Adrenal gland (tissue), 12 donors: ENCODE measurements around the gene GYPB. TPM values are rescaled to one million over a fixed set of nuclear protein-coding genes. Genes with fewer than 3 reads are reported as not detected.
"Not testable (repeated sequence)": the region's sequence is repeated elsewhere in the genome, so short reads cannot be mapped to it uniquely, and the experiment has no call there.

Source experiments
- DNase-seq, 7 donors: peaks; one replicate each; pipeline ENCODE4 v3.0.0-alpha.2; 2019 to 2020
- H3K27ac ChIP-seq, 5 donors: fragments of 200-600 bp; sonication (generic) in 4 of 5; 1 replicate in 3 of 5; 2 replicates in 2 of 5; pipeline versions ENCODE4 v1.5.1 to v1.8.0; 2016 to 2020; ENCODE audit warnings: mild to moderate bottlenecking in 1 of 5
- H3K27me3 ChIP-seq: fragments of 200-600 bp; 2 replicates; pipeline ENCODE4 v1.8.0; 2021
- H3K36me3 ChIP-seq, 2 donors: fragments of 200-600 bp; replicated peaks in 1 of 2; 1 replicate in 1 of 2; 2 replicates in 1 of 2; pipeline versions ENCODE4 v1.5.1 to v1.8.0; 2018 to 2022
- H3K4me1 ChIP-seq, 2 donors: fragments of 200-600 bp; replicated peaks in 1 of 2; 1 replicate in 1 of 2; 2 replicates in 1 of 2; pipeline versions ENCODE4 v1.5.1 to v1.8.0; 2018 to 2021
- H3K4me3 ChIP-seq, 4 donors: fragments of 200-600 bp; sonication (generic) in 3 of 4; one replicate each; pipeline ENCODE4 v1.5.1; 2016 to 2018
- H3K9me3 ChIP-seq, 3 donors: fragments of 200-600 bp; sonication (generic) in 1 of 3; replicated peaks in 1 of 3; 1 replicate in 2 of 3; 2 replicates in 1 of 3; pipeline versions ENCODE4 v1.5.1 to v1.8.0; 2016 to 2021
- POLR2A ChIP-seq, 2 donors: fragments of 450-650 bp; IDR thresholded peaks; one replicate each; pipeline ENCODE4 v1.6.1; 2017; ENCODE audit warnings: antibody characterized with exemption in 2 of 2, mild to moderate bottlenecking in 2 of 2, moderate library complexity in 1 of 2
- WGBS, 4 donors: extraction: QIAGEN DNeasy Blood & Tissue Kit in 2 of 4; methylation state at CpG; one replicate each; pipeline versions ENCODE4 v1.1.5 to v1.1.7; 2013 to 2017; 5-methylcytosine and 5-hydroxymethylcytosine counted together
- intact Hi-C, 2 donors: fragments of 100-400 bp; cut with DNase I; formaldehyde crosslinking; loops; one replicate each; pipeline versions ENCODE4 v1.14.1 to v1.15.0; 2022 to 2023
- polyA plus RNA-seq, 3 donors: library from polyadenylated mRNA; stranded (reverse); fragments of 200-250 nt in 2 of 3; fragments of 350-450 nt in 1 of 3; fragmentation: Illumina TruSeq in 1 of 3; extraction: RNeasy Lipid Tissue Mini Kit (QIAGEN cat#74804) in 1 of 3; gene quantifications; one replicate each; pipeline ENCODE4 v1.2.3, GENCODE V29; 2013 to 2014
- total RNA-seq, 9 donors: library from RNA; depleted of rRNA in 4 of 9; stranded (reverse); fragments of >200 nt in 4 of 9; fragments of 120-200 nt in 1 of 9; fragmentation: NEBNext Ultra II Directional in 1 of 9; extraction: Animal tissue kit (Norgen Biotek cat#: 25700) in 1 of 9; gene quantifications; one replicate each; pipeline versions ENCODE4 v1.1.0 to v1.2.4, GENCODE V29; 2013 to 2023
- TF ChIP-seq, protein P1 (sequence below), 6 experiments: fragments of 450-650 bp in 4 of 6; fragments of 200-600 bp in 2 of 6; sonication (generic) in 1 of 6; IDR thresholded peaks; 1 replicate in 5 of 6; 2 replicates in 1 of 6; pipeline versions ENCODE4 v1.5.1 to v1.8.0; 2016 to 2021; ENCODE audit warnings: antibody characterized with exemption in 6 of 6, mild to moderate bottlenecking in 2 of 6, moderate library complexity in 1 of 6
- donor health status: healthy with polysubstance abuse.
- donor health status: Bipolar disorder and iron deficiency.
- donor health status: DM: yes; HTN: yes; CAD: no.
- donor health status: DM: no; HTN: no; CAD: no.
- donor health status: DM: no; HTN: no; CAD: no.
- donor health status: DM: yes; HTN: yes; CAD: no.

Gene GYPB
- total and polyA plus RNA-seq, 12 donors = 5.4 TPM; not detected in 11

DNA sequence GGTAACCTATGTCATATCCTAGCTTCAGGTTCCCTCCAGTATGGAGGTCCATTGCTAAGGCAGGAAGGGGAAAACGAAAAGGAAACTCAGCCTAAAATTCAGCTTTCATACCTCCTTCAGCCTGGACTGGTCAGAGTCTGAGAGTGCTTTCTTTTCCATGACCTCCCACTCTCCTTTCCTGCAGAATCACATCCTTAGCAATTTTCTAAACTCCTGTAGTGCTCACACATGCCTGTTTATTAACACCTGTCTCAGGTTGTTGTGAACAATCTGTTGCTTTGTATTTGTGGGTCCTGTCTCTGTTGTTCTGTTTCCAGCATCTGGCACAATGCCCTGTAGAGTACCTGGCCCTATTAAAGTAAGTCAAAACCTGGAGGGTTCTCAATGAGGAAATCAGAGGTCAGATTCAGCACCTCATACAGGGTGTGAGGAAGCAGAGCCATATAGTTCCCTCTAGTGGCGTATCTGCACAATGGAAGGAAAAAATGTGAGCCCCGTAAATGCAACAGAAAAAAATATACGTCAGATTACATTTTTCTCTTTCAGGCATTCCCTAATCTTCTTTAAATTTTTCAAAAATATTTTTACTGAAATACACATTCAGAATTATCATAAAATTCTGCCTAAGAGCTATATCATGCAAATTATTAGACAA, 2.3 kb upstream of the GYPB start:
- H3K4me1 ChIP-seq, H3K27ac ChIP-seq, intact Hi-C loops, H3K4me3 ChIP-seq, H3K27me3 ChIP-seq, H3K36me3 ChIP-seq, H3K9me3 ChIP-seq: not testable (repeated sequence)
- TF ChIP-seq, protein P1, sequence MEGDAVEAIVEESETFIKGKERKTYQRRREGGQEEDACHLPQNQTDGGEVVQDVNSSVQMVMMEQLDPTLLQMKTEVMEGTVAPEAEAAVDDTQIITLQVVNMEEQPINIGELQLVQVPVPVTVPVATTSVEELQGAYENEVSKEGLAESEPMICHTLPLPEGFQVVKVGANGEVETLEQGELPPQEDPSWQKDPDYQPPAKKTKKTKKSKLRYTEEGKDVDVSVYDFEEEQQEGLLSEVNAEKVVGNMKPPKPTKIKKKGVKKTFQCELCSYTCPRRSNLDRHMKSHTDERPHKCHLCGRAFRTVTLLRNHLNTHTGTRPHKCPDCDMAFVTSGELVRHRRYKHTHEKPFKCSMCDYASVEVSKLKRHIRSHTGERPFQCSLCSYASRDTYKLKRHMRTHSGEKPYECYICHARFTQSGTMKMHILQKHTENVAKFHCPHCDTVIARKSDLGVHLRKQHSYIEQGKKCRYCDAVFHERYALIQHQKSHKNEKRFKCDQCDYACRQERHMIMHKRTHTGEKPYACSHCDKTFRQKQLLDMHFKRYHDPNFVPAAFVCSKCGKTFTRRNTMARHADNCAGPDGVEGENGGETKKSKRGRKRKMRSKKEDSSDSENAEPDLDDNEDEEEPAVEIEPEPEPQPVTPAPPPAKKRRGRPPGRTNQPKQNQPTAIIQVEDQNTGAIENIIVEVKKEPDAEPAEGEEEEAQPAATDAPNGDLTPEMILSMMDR (IDR thresholded peaks at IDR 0.05) = peak; percentile 30 to 50 (median 38)
- WGBS, 4 donors = 42 to 50% (median 44%) methylated on average over 4 of the region's 4 CpGs
- peak in 2 of 7 donors; percentile 7 to 22 for DNase-seq

DNA sequence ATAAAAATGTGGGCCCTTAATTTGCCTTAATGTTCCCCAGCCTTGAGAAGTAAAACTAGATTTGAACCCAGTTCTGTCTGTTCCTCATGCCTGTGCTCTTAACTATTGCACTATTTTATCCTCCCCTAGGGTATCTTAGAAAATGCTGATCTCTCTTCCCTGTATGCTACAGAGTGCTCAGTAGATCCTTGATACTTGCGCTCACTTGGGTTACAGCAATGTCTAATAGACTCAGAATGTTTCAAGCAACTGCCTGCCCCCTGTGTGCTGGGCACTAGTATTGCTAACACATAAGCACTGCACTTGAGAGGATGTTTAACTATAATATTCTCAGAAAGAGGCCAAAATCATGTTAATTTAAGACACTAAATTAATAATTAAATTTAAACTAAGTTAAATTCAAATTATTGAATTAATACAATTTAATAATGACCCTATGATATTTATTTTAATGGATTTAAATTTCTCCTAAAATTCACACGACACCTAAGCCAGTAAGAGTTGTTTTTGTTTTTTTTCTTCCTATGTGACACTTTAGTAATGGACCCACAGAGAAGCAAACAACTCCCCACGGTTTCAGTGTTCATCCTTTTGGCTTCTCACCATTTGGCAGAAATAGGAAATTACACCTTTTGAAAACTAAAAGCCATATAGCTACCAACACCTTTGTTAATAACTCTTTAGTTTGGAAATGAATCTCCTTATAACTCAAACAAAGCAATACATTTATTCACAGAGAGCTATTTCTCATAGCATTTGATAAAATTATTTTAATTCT, 768 bp downstream of the GYPB start:
- H3K36me3 ChIP-seq, H3K4me3 ChIP-seq, DNase-seq, H3K27me3 ChIP-seq, H3K9me3 ChIP-seq, intact Hi-C loops, H3K27ac ChIP-seq, H3K4me1 ChIP-seq: not testable (repeated sequence)
- 80 to 92% (median 86%) methylated on average over 3 of the region's 3 CpGs for whole genome bisulfite sequencing, 4 donors

DNA sequence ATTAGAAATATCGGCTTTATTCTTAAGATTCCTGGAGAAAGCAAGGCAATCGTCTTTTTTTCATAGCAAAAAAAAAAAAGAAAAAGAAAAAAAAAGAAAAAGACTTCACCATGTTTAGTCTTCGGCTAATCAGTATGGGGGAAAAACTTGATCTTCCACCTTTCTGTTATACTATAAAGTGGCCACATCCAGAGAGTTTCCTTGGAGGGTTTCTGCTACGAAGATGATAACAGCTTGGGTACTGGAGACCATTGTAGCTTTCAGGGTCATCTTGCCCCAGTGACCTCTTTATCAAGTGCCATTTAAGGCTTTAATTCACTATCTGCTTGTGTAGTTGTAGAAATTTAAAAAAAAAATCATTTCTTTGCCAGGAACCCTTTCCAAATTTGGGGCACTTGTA, 1.9 kb downstream of the GYPB start:
- H3K4me3 ChIP-seq, H3K36me3 ChIP-seq, DNase-seq, H3K4me1 ChIP-seq, H3K9me3 ChIP-seq, H3K27ac ChIP-seq, intact Hi-C loops, H3K27me3 ChIP-seq: not testable (repeated sequence)
- 75 to 85% (median 80%) methylated on average over 4 of the region's 4 CpGs for WGBS, 4 donors

DNA sequence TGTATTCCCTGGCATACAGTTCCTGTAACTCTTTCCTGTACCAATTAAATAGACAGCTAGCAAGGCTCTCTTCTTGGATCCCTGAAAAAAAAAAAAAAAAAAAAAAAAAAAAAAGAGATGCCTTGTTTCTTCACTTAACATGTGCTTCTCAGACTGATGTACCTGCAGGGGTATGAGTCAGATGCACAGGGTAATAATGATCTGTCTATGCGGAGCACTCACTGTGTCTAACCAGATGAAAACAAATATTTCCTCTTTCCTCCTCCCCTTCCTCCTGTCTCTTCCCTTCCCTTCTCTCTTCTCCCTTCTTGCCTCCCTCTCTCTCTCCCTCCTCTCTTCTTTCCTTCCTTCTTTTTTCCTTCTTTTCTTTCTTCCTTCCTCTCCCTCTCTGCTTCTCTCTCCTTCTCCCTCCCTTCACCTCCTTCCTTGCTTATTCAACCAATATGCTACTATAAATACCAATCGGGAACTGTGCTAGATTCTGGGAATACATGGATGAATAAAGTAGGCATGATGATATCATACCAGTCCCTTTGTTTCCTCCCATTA, 3.0 kb downstream of the GYPB start:
- intact Hi-C loops, H3K36me3 ChIP-seq, H3K9me3 ChIP-seq, H3K4me1 ChIP-seq, H3K27ac ChIP-seq, H3K4me3 ChIP-seq, DNase-seq, H3K27me3 ChIP-seq: not testable (repeated sequence)
- WGBS, 4 donors = 77 to 94% (median 82%) methylated on average over 2 of the region's 2 CpGs

DNA sequence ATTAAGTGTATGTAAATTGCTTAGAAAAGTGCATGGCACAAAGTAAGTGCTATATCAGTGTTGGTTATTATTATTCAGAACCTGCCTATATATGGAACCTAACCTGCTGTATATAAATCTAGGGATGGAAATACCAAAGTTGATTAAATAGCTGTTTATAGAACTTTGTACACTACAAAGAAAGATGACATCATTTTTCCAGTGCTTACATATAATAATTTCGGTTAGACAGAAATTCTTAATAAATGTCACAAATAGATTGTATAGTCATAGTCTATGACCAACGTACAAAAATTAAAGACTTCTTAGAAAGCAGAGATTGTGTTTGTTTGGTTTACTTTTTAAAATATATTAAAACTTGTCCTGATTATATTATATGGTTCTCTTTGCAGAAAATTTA, 4.4 kb downstream of the GYPB start:
- 78 to 84% (median 83%) methylated on average over 2 of the region's 2 CpGs for WGBS, 4 donors
- Histone ChIP-seq H3K4me3 (no peak overlapping the region), H3K4me1 (no peaks in the 10 kb centered on the region)

DNA sequence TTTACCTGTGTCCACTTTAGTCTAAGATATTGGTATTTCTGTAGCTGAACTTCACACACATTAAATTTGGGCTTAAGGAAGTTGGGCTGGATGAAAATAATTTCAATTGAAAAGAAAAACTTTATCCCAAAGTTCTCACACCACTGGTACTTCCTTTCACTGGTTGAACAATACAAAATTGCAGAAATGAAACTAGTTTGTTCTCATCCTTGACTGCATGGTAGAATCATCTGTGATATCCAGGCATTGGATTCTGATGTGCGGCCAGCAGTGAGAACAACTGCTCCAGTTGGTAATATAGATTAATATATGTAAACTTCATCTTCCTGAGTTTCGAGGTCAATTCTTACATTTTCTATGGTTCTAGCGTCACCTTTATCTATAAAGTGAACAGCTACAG, 10.6 kb downstream of the GYPB start:
- H3K4me1 ChIP-seq = not testable (repeated sequence)

More for the DNA sequence above, 4.4 kb downstream of the GYPB start:
- Histone ChIP-seq H3K27ac (no peak overlapping the region), H3K27me3 (no peaks in the 10 kb centered on the region), H3K9me3 (no peaks in the 10 kb centered on the region), H3K36me3 (no peaks in the 10 kb centered on the region)
- intact Hi-C loops = no loop called here
- TF ChIP-seq, protein P1 (IDR thresholded peaks at IDR 0.05) = no peak
- TF ChIP-seq POLR2A (IDR thresholded peaks at IDR 0.05) = no peak
- DNase-seq = no peak

DNA sequence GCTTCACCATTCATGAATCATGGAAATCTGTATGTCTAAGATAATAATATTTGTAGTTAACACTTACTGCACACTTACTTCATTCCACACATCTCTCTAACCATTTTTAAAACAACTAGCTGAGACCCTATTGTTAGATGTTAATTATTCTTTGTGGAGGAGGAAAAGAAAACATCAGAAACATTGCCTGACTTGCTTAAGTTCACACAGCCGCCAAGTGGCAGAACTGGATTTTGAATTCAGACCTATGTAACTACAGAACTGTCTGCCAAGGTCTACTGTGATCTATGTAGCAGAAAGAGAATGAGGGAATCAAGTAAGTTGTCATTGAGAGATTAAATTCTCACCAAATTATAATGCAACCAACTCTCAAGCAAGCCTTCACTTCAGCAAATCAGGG, 11.2 kb downstream of the GYPB start:
- intact Hi-C loops, H3K27me3 ChIP-seq, H3K4me3 ChIP-seq, DNase-seq, H3K27ac ChIP-seq, H3K36me3 ChIP-seq, H3K9me3 ChIP-seq, H3K4me1 ChIP-seq: not testable (repeated sequence)
- 90 to 100% (median 94%) methylated on average over 1 of the region's 1 CpG for WGBS, 4 donors

More for the DNA sequence above, 10.6 kb downstream of the GYPB start:
- DNase-seq, H3K9me3 ChIP-seq, intact Hi-C loops, H3K4me3 ChIP-seq, H3K27me3 ChIP-seq, H3K27ac ChIP-seq, H3K36me3 ChIP-seq: not testable (repeated sequence)
- WGBS, 4 donors = 86 to 91% (median 88%) methylated on average over 3 of the region's 3 CpGs

DNA sequence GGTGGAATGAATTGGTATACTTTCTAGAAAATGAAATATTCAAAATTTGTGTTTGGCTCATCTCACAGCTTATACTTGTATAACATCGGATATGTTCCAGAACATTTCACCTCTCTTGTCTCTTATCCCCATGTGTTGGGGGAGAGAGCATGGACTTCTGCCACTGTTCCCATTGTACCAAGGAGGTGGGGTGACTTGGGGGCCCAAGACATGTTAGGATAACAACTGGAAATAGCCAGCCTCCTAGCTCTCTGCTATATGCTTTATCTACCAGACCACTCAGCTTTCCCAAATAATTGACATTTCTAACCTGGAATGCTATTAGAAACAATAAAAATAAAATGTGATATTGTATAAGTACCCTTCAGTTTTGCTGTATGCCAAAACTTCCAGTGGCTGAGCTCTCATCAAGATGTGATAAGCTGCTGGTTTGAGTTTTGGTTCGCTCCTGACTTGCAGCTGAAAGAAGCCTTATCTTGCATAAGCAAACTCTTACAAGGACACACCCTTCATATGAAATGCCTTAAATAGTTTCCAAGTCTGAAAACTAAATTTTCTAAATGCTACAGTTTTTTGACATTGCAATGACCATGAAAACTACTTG, 12.9 kb downstream of the GYPB start:
- H3K9me3 ChIP-seq, H3K4me3 ChIP-seq, H3K4me1 ChIP-seq, H3K36me3 ChIP-seq, intact Hi-C loops, H3K27me3 ChIP-seq, H3K27ac ChIP-seq: not testable (repeated sequence)
- WGBS, 4 donors = 65 to 75% (median 66%) methylated on average over 2 of the region's 2 CpGs
- DNase-seq = peak in 3 of 7 donors; percentile 16 to 24 (median 21)

DNA sequence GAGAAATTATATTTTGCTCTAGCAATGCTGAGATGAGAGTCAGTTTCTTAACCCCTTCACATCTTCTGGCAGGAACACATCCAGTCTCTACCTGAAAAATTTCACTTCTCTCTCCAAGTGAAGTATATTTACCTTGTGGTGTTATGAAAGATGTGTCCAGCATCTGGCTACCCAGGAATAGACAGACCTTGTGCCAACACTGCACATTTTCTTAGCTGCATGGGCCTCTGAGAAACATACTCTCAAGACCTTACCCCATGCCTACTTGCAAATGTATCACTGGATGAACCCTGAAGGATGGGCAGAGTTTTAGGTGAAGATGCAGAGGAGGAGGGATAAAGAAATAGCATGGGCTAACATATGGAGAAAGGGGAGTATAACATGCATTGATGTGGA, 13.6 kb downstream of the GYPB start:
- H3K27ac ChIP-seq, H3K27me3 ChIP-seq, H3K9me3 ChIP-seq, intact Hi-C loops, H3K4me1 ChIP-seq, DNase-seq, H3K4me3 ChIP-seq, H3K36me3 ChIP-seq: not testable (repeated sequence)
